Brain pericyte (primary cell): ENCODE measurements around the gene SLC28A3.
"Not testable (repeated sequence)": the region's sequence is repeated elsewhere in the genome, so short reads cannot be mapped to it uniquely, and the experiment has no call there.

Experiments
- DNase-seq: peaks from one replicate; pipeline ENCODE4 v3.0.0-alpha.2; 2012; ENCODE audit warnings: low read depth, low spot score

SLC28A3 gene, protein sequence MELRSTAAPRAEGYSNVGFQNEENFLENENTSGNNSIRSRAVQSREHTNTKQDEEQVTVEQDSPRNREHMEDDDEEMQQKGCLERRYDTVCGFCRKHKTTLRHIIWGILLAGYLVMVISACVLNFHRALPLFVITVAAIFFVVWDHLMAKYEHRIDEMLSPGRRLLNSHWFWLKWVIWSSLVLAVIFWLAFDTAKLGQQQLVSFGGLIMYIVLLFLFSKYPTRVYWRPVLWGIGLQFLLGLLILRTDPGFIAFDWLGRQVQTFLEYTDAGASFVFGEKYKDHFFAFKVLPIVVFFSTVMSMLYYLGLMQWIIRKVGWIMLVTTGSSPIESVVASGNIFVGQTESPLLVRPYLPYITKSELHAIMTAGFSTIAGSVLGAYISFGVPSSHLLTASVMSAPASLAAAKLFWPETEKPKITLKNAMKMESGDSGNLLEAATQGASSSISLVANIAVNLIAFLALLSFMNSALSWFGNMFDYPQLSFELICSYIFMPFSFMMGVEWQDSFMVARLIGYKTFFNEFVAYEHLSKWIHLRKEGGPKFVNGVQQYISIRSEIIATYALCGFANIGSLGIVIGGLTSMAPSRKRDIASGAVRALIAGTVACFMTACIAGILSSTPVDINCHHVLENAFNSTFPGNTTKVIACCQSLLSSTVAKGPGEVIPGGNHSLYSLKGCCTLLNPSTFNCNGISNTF

DNA sequence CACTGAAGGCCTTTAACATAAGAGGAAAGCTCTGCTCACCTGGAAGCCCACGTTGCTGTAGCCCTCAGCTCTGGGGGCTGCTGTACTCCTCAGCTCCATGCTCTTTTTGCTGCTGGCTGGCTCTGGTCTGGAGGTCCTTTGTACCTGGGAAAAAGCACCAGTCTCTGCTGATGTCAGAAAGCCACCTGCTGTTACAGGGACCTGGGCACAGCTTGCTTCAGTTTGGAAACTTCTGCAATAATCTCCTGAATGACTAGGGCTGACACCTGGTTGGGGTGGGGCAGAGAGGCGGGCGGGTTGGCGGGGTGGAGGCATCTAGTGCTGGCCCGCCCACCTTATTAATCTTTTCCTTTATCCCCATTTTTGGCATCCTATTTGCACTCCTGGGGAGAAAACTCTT, at the start of gene SLC28A3:
Gene SLC28A3 (minus strand): TSS at position 224 of the 400 bp plus-strand sequence. CDS start 125 bp downstream, at position 99.
- no peak for DNase-seq

DNA sequence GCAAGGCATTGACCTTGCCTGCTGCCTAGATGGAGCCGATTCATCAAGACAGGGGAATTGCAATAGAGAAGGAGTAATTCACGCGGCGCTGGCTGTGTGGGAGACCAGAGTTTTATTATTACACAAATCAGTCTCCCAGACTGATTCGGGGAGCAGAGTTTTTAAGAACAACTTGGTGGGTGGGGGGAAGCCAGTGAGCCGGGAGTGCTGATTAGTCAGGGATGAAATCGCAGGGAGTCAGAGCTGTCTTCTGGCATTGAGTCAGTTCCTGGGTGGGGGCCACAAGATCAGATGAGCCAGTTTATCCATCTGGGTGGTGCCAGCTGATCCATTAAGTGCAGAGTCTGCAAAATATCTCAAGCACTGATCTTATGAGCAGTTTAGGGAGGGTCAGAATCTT, 49.7 kb upstream of the SLC28A3 start:
- DNase-seq, result not testable (repeated sequence)

DNA sequence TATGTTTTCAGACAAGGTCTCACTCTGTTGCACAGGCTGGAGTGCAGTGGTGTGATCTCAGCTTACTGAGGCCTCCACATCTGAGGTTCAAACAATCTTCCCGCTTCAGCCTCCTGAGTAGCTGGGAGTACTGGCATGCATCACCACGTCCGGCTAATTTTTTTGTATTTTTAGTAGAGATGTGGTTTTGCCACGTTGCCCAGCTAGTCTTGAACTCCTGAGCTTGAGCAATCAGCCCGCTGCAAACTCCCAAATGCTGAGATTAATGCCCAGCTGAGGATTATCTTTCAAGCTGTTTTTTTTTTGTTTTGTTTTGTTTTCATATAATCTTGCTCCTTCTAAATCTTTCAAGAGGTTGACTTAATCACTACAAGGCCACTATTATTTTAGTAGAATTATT, 47.3 kb upstream of the SLC28A3 start:
- DNase-seq, result no peak

DNA sequence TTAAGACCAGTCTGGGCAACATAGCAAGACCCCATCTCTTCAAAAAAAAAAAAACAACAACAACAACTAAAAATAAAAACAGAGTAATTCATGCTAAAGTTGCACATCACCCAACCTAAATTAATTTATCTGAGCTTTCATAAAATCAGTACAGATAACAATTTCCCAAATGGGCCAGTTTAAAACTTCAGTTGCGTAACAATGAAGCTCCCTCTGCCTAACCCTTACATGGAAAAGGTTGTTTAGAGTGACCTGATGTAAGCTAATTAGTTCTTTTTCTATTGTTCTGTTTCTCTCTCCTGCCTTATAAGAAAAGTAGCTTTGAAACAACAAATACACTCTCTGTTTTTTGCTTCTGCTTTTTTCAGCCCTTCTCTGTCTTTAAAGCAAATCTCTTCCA, 46.2 kb upstream of the SLC28A3 start:
- no peak for DNase-seq

DNA sequence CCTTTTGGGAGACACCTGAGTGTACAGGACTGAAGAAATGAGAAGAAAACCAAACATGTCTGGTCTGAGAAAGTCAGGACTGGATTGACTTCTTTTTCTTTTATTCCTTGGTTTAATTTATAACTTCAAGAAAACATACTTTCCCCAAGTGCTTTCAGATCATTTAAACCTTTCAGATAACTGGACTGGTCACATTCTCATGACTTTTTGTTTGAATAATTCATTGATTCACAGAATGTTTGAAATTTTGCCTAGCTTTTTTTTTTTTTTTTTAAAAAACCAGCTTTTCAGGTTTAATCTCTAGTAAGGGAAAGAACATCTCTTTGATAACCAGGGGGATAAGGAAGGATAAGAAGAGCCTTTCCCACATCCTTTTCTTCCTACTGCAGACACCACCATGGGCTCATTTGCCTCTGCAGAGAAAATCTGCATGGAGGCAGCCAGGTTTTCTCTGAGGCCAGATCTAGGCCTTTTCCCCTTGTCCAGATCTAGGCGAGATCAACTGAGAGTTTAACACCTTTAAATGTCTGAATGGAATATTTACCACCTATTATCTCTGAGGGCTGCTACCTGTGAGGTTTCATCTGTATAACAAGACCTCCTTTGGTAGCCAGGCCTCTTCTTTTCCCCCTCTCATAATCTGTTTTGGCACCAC, 45.0 kb upstream of the SLC28A3 start:
- no peak for DNase-seq

DNA sequence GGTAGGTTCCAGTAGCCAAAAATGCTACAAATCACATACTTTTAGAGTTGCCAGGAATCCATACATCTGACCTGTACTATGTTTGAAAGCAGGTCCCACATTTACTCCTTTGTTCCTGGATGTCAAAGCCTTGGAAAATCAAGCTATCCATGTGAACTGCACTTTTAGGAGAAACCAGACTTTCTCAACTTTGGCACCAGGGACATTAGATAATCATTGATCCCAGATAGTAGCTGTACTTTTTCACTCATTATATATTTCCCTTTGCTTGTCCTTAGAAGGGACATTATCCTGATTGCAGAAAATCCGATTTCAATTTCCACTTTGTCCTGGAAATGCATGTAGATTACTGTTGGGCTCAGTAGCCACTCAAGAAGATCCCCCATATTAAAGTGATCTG, 44.1 kb upstream of the SLC28A3 start:
- no peak for DNase-seq

DNA sequence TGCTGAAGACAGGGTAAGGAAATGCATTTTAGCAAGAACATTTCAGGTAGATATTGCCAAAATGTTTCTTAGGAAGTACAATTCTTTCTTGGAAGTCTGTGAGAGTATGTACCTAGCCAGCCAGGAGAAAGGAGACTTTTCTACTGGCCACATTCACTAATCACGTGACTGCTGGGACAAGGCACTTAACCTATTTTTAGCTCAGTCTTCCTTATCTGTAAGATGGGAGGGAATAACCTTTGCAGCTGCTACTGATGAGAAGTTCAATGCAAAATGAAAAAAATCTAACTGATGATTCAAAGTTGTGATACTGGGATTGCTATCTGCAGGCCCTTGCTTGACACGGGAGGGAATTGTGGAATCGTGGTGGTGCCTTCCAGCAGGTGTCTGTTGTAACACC, 42.6 kb upstream of the SLC28A3 start:
- DNase-seq, result no peak

DNA sequence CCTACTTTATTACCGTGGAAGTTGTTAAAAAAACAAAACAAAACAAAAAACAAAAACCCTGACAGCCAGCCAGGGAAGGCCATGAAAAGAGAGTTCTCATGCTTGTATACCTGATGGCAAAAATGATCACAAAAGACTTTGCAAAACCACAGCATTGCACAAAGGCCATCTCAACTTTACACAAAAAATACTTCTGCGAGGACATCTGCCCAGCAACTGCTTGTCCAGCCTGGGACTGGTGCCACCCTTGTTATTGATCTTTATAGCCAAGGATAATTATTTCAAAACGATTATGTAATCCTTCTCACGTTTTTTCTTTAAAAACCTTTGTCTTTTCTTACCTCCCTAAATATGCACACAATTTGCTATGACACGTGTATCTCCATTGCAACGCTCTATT, 42.2 kb upstream of the SLC28A3 start:
- no peak for DNase-seq

DNA sequence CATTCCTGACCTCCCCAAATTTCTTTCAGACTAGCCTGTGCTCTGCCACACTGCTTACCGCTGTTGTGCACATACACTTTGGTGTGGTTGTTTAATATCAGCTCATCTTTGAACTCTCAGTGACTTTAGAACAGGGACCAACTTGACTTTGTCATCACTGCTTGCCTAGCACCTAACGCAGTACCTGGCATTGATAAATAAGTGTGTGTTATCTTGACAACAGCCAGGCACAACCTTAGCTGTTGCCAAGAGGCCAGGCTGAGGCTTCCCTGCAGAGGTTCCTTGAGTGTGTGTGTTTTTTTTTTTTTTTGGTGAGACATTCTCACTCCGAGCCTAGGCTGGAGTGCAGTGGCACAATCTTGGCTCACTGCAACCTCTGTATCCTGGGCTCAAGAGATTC, 41.0 kb upstream of the SLC28A3 start:
- DNase-seq, result no peak

DNA sequence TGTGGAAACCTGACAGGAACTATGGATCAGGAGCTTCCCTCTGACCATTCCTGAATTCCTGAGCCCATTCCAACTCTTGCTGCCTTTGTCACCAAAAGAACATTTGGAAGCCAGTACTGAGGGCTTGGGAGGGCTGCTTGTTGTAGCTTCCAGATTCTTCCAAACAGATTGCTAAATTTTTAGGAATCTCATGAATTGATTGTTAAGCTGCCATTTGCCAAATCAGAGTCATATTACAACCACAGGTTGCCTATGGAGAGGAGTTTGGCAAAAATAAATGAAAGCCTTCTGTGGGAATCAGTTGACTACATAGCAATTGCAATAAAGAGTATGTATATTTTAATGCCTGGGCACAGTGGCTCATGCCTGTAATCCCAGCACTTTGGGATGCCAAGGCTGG, 39.2 kb upstream of the SLC28A3 start:
- DNase-seq, result no peak

DNA sequence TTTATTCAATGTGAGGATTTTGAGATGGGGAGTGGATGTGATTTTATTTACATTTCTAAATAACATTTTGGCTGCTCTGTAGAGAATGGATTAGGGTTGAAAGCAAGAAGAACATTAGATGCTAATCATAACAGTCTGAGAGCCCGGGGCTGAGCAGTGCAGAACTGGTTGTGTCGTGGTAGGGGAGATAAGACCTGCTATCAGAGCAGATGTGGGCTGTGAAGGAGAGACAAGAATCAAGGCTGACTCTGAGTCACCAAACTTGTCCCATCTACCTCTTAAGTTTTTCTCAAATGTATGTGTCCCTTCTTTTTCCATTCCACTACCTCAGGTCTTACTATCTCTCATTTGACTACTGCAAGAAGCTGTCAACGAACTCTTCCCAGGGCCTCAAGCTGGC, 35.4 kb upstream of the SLC28A3 start:
- DNase-seq, result no peak

DNA sequence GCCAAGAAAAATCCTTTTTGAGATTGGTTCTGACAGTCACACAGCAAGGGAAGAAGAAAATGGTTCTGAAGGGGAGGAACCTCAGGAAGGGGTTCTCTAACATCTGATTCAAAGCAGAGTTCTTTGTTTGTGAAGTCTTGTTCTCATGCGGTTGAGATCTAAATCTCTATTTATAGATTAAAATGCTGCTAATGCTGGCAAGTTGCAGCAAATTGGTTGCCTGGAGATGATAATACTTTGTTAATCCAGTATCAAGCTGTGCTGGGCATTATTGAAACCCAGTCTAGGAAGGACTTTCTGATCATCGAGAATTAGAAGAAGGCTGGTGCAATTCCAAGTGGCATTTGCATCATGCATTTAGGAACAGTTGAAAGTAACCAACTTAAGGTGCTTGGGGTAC, 34.0 kb upstream of the SLC28A3 start:
- no peak for DNase-seq

DNA sequence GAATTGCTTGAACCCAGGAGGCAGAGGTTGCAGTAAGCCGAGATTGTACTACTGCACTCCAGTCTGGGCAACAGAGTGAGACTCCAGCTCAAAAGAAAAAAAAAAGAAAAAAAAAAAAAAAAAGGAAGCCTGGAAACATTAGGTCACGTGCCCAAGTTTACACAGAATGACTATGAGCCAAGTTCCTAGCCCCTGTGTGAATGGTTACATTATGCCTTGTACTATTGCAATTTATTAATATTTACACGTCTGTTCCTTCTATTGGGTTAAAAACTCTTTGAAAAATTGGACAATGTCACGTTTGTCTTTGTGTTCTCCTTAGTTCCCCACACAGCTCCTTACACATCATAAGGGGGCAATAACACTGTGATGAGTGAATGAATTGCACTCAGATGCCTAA, 33.5 kb upstream of the SLC28A3 start:
- no peak for DNase-seq

DNA sequence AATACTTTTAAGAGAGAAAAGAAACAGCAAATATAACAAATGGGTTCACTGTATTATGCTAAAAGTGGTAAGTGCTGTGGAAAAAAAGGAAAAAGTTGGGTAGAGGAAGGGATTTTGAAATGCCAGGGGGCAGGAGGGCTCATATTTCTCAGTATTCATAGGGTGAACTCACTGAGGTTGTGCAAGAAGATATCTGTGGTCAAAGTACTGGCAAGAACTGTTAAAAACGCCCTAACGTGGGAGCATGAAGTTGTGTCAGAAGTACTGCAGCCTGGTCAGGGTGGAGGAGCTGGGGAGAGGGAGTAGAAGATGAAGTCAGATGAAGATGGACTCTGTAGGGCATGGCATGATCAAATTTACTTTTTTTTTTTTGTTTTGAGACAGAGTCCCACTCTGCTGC, 31.2 kb upstream of the SLC28A3 start:
- DNase-seq, result peak; percentile 15

DNA sequence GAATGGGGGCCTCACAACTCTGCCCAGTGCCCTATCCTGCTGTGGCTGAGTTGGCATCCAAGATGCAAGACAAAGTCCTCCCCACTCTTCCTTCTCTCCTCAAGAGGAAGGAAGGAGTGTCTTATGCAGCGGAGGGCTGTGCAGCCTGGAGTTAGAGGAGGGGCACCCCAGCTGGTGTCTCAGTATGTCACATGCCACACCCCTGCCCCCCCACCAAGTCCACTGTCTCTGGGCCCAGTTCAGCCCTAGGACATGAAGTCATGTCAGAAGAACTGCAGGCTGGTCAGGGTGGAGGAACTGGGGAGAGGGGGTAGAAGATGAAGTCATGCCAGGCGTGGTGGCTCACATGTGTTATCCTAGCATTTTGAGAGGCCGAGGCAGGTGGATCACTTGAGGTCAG, 28.0 kb upstream of the SLC28A3 start:
- DNase-seq, result no peak

DNA sequence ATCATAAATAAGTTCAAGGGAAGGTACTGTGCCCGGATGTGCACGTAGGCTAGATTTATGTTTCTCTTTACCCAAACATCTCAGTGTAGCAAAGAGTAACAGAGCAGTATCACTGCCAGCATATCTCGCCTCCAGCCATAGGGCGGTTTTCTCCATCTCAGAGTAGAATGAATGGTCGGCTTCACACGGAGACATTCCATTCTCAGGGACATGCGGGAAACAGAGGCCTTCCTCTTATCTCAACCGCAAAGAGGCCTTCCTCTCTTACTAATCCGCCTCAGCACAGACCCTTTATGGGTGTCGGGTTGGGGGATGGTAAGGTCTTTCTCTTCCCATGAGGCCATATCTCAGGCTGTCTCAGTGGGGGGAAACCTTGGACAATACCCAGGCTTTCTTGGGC, 27.2 kb upstream of the SLC28A3 start:
- not testable (repeated sequence) for DNase-seq

DNA sequence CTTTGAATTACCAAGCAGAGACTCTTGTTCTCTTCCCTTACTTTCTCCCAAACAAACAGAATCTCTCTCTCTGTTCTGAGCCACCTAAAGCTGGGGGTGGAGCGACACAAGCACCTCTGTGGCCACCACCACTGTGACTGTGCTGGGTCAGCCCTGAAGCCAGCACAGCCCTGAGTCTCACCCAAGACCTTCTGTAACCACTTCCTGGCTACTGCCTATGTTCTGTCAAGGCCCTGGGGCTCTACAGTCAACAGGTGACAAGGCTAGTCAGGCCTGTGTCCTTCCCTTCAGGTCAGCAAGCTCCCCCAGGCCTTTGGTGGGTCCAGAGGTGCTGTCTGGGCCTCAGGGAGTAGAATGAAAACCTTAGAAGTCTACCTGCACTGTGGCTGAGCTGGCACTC, 26.1 kb upstream of the SLC28A3 start:
- no peak for DNase-seq

DNA sequence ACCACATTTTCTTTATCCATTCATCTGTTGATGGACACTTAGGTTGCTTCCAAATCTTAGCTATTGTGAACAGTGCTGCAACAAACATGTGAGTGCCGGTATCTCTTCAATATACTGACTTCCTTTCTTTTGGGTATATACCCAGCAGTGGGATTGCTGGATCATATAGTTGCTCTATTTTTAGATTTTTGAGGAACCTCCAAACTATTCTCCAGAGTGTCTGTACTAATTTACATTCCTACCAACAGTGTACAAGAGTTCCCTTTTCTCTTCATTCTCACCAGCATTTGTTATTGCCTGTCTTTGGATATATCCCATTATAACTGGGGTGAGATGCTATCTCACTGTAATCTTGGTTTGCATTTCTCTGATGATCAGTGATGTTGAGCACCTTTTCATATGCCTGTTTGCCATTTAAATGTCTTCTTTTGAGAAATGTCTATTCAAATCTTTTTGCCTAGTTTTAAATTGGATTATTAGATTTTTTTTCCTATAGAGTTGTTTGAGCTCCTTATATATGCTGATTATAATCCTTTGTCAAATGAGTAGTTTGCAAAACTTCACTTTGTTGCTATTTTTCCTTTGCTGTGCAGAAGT, 24.4 kb upstream of the SLC28A3 start:
- DNase-seq, result not testable (repeated sequence)

DNA sequence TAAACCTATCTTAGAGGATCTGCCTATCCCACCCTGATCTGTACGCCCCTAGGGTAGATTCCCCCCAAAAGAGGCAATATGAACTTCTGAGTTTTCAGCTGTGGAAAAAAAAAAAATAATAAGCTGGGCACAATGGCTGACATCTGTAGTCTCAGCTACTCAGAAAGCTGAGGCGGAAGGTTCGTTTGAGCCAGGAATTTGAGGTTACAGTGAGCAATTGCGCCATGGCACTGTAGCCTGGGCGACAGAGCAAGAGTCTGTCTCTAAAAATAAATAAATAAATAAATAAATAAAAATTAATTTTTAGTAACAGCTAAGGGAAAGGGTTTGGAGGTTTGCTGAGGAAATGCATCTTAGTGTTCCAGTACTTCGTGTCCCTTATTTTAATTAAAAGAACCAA, 21.1 kb upstream of the SLC28A3 start:
- DNase-seq, result no peak

DNA sequence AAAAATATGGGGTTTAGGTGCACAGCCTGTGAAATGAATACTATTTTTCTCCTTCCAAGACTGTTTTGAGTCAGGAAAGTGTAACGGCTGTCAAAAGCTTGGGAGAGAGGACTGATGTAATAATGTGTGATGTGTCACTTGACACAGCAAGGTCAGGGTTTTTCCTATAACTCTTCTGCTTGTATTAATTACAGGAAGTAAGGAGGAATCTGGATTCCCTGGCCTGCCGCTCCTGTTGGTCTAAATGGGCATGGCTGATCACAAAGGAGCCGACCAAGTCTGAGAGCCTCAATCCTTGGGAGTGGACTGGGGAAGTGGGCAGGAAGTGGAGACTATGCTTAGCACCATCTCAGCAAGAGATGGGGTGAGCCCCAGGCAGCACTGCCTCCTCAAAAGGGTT, 16.7 kb upstream of the SLC28A3 start:
- DNase-seq, result no peak

DNA sequence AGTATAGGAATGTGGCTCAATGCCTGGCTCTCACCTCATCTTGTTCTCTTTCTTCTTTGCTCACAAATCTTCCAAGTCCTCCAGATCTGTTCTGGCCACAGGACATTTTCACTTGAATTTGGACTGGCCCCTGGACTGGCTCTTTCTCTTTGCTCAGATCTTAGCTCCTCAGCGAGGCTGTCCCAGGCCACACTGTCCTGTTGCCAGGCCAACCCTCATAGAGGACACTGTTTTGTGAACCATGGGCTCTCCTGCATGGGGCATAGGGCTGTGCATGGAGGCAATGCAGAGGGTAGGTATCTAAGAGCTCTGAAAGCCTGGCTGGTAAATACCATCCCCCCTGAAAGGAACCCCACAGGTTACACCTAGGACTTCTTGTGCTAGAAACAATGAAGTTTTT, 13.5 kb upstream of the SLC28A3 start:
- DNase-seq, result no peak

DNA sequence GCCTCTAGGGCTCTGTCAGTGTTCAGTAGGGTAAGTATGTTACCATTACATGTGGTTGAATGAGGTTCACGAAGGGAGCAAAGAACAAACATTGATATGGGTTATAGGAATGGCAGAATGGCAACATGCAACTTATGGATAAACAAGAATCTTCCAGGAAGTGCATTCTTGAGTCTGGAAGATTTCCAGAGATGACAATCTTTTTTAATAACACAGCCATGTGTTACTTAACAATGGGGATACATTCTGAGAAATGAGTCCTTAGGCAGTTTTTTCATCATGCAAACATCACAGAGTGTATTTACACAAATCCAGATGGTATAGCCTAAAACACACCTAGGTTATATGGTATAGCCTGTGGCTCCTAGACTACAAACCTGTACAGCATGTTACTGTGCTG, 9.1 kb upstream of the SLC28A3 start:
- no peak for DNase-seq
